Ovary (tissue), 9 donors: Measurements from ENCODE around the gene PTTG1IP2. TPM values are rescaled to one million over a fixed set of nuclear protein-coding genes. Genes with fewer than 3 reads are reported as not detected.

ENCODE experiments used
- DNase-seq, 5 donors: peaks; one replicate each; pipeline ENCODE4 v3.0.0-alpha.2; 2019 to 2020
- H3K27ac ChIP-seq, 2 donors: fragments of 200-600 bp; one replicate each; pipeline versions ENCODE4 v1.5.1 to v1.8.0; 2019 to 2022
- H3K27me3 ChIP-seq: fragments of 200-600 bp; one replicate; pipeline ENCODE4 v1.8.0; 2022
- H3K36me3 ChIP-seq: fragments of 200-600 bp; sonication (generic); one replicate; pipeline ENCODE4 v1.5.1; 2019
- H3K4me1 ChIP-seq: one replicate; pipeline ENCODE4 v1.8.1; 2013; ENCODE audit warnings: mild to moderate bottlenecking, moderate library complexity; ENCODE audit not compliant: insufficient read depth
- H3K4me3 ChIP-seq: fragments of 200-600 bp; sonication (generic); one replicate; pipeline ENCODE4 v1.5.1; 2017
- H3K9me3 ChIP-seq, 2 donors: fragments of 200-600 bp in 1 of 2; sonication (generic) in 1 of 2; one replicate each; pipeline versions ENCODE4 v1.5.1 to v1.8.1; 2013 to 2019; ENCODE audit warnings: mild to moderate bottlenecking in 1 of 2, moderate library complexity in 1 of 2
- EP300 ChIP-seq: sonication (generic); formaldehyde crosslinking; IDR thresholded peaks from one replicate; pipeline ENCODE4 v1.6.1; 2017; ENCODE audit warnings: antibody characterized with exemption
- POLR2A ChIP-seq: fragments of 450-650 bp; IDR thresholded peaks from one replicate; pipeline ENCODE4 v1.6.1; 2017; ENCODE audit warnings: antibody characterized with exemption, mild to moderate bottlenecking, moderate library complexity
- WGBS, 3 donors: extraction: QIAGEN DNeasy Blood & Tissue Kit in 1 of 3; methylation state at CpG; one replicate each; pipeline versions ENCODE4 v1.1.5 to v1.1.7; 2013 to 2017; 5-methylcytosine and 5-hydroxymethylcytosine counted together
- intact Hi-C, 4 donors: fragments of 100-400 bp; cut with DNase I; formaldehyde crosslinking; loops; one replicate each; pipeline versions ENCODE4 v1.11.0 to v1.15.1; 2022 to 2023
- polyA plus RNA-seq, 2 donors: library from polyadenylated mRNA; stranded (reverse); fragments of 200-250 nt in 1 of 2; fragments of 350-450 nt in 1 of 2; fragmentation: Illumina TruSeq in 1 of 2; extraction: RNeasy Lipid Tissue Mini Kit (QIAGEN cat#74804) in 1 of 2; gene quantifications; one replicate each; pipeline ENCODE4 v1.2.3, GENCODE V29; 2013 to 2014
- total RNA-seq, 7 donors: library from RNA; depleted of rRNA in 2 of 7; stranded (reverse); fragments of >200 nt in 2 of 7; fragmentation: NEBNext Ultra II Directional in 3 of 7; extraction: Animal tissue kit (Norgen Biotek cat#: 25700) in 3 of 7; gene quantifications; one replicate each; pipeline versions ENCODE4 v1.1.0 to v1.2.4, GENCODE V29; 2016 to 2023
- TF ChIP-seq, protein P1 (sequence below), 3 donors: fragments of 450-650 bp in 2 of 3; fragments of 200-600 bp in 1 of 3; IDR thresholded peaks; one replicate each; pipeline versions ENCODE4 v1.5.1 to v1.8.0; 2016 to 2022; ENCODE audit warnings: antibody characterized with exemption in 3 of 3, mild to moderate bottlenecking in 1 of 3
- donor health status: DM: no; HTN: no; CAD: no; lungs with moderate emphysema.
- donor health status: DM: no; HTN: no; CAD: no.
- donor health status: Bipolar disorder and iron deficiency.
- donor health status: DM: yes; HTN: yes; CAD: no.
- donor health status: DM: no; HTN: no; CAD: no.
- donor health status: DM: yes; HTN: yes; CAD: no.

The PTTG1IP2 gene
- total and polyA plus RNA-seq, 9 donors = not detected

DNA sequence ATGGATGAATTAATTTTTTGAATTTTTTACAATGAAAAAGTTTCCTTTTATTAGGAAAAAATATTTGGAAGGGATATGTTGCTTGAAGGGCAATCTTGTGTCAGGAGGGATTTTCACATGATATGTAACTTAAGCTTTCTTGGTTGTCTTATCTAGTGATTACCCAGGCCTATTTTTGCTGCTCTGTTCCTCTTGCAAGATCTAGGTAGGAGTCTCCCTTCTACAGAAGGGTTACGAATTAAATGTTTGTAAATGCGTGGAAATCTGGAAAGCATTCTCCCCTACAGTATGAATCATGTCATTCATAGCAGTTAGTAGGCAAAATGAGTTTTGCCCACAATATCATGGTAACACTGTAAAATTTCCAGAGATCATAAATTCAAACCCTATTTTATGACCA lies 69.0 kb downstream of the PTTG1IP2 start:
- no peak overlapping the region for H3K27ac ChIP-seq
- no peaks in the 10 kb centered on the region for H3K27me3 ChIP-seq
- H3K4me1 ChIP-seq = no peaks in the 10 kb centered on the region
- H3K36me3 ChIP-seq = no peaks in the 10 kb centered on the region
- TF ChIP-seq POLR2A (no peak), EP300 (no peak)
- TF ChIP-seq, protein P1, sequence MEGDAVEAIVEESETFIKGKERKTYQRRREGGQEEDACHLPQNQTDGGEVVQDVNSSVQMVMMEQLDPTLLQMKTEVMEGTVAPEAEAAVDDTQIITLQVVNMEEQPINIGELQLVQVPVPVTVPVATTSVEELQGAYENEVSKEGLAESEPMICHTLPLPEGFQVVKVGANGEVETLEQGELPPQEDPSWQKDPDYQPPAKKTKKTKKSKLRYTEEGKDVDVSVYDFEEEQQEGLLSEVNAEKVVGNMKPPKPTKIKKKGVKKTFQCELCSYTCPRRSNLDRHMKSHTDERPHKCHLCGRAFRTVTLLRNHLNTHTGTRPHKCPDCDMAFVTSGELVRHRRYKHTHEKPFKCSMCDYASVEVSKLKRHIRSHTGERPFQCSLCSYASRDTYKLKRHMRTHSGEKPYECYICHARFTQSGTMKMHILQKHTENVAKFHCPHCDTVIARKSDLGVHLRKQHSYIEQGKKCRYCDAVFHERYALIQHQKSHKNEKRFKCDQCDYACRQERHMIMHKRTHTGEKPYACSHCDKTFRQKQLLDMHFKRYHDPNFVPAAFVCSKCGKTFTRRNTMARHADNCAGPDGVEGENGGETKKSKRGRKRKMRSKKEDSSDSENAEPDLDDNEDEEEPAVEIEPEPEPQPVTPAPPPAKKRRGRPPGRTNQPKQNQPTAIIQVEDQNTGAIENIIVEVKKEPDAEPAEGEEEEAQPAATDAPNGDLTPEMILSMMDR (IDR thresholded peaks at IDR 0.05) = no peak
- WGBS, 3 donors = 56 to 72% (median 70%) methylated on average over 2 of the region's 2 CpGs
- intact Hi-C loops = no loop called here
- DNase-seq = no peak
- H3K4me3 ChIP-seq = no peak overlapping the region
- H3K9me3 ChIP-seq = no peaks in the 10 kb centered on the region

DNA sequence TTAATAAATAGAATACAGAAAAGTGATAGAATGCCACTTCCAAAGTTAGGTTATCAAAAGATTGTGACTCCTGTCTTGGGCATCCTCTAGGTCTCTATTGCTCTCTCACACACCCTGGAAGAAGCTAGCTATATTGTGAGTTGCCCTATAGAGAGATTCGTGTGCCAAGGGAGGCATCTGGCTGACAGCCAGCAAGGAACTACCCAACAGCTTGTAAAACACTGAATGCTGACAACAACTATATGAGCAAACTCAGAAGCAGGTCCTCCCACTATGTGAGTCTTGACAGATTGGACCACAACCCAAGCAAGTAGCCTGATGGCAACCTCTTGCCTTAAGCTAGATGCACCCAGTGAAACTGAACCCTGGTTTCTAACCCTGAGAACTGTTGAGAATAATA lies 71.0 kb downstream of the PTTG1IP2 start:
- TF ChIP-seq POLR2A (no peak), EP300 (no peak)
- TF ChIP-seq, protein P1 (IDR thresholded peaks at IDR 0.05) = no peak
- Histone ChIP-seq H3K4me3 (no peak overlapping the region), H3K36me3 (no peaks in the 10 kb centered on the region), H3K27me3 (no peaks in the 10 kb centered on the region), H3K27ac (no peak overlapping the region), H3K9me3 (no peaks in the 10 kb centered on the region), H3K4me1 (no peaks in the 10 kb centered on the region)
- intact Hi-C loops = no loop called here
- DNase-seq = no peak
- 23 to 39% (median 33%) methylated on average over 1 of the region's 1 CpG for WGBS, 3 donors

DNA sequence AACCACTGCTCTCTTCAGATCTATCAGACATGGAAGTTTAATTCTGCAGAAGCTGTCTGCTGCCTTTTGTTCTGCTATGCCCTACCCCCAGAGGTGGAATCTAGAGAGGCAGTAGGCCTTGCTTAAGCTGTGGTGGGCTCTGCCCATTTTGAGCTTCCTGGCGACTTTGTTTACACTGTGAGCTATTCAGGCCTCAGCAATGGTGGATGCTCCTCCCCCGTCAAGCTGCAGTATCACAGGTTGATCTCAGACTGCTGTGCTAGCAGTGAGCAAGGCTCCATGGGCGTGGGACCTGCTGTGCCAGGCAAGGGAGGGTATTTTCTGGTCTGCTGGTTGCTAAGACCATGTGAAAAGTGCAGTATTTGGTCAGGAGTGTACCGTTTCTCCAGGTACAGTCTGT lies 81.6 kb downstream of the PTTG1IP2 start:
- Histone ChIP-seq H3K9me3 (no peaks in the 10 kb centered on the region), H3K36me3 (no peaks in the 10 kb centered on the region), H3K27me3 (no peaks in the 10 kb centered on the region), H3K4me3 (no peak overlapping the region), H3K27ac (no peak overlapping the region), H3K4me1 (no peaks in the 10 kb centered on the region)
- no peak for TF ChIP-seq POLR2A
- no peak for TF ChIP-seq EP300
- TF ChIP-seq, protein P1 (IDR thresholded peaks at IDR 0.05) = no peak
- 74 to 88% (median 80%) methylated on average over 4 of the region's 4 CpGs for WGBS, 3 donors
- intact Hi-C loops = loop anchor here in 1 of 4 donors (5.0 kb wide), 1 partner anchor 481 kb away; no protein-coding TSS in a partner anchor
- DNase-seq = no peak

DNA sequence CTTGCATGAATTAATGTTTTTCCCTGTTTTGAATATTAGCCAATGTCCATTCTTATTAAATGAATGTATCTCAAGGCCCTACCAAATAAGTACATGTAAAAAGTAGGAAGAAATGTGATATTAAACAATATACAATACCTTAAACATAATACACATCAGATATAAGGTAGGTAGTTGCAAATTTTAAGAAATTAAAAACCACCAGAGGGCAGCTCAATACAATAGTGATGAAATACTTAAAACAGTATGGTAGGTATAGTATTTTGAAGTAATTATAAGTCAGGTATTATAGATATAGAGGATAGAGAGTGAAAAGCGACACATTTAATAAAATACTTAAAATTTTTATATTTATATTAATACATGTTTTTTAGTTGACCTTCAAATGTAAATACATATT lies 83.1 kb downstream of the PTTG1IP2 start:
- Histone ChIP-seq H3K27ac (no peak overlapping the region), H3K9me3 (no peaks in the 10 kb centered on the region)
- intact Hi-C loops = loop anchor here in 1 of 4 donors (5.0 kb wide), 1 partner anchor 480 kb away; no protein-coding TSS in a partner anchor

More for the DNA sequence above, 83.1 kb downstream of the PTTG1IP2 start:
- no peak overlapping the region for H3K4me3 ChIP-seq
- no peaks in the 10 kb centered on the region for H3K27me3 ChIP-seq
- TF ChIP-seq EP300 (no peak), POLR2A (no peak)
- TF ChIP-seq, protein P1 (IDR thresholded peaks at IDR 0.05) = peak; percentile 6 to 25 (median 22)
- no peaks in the 10 kb centered on the region for H3K36me3 ChIP-seq
- no peaks in the 10 kb centered on the region for H3K4me1 ChIP-seq
- 71 to 85% (median 80%) methylated on average over 1 of the region's 1 CpG for WGBS, 3 donors
- no peak for DNase-seq
